ENCODE data around the gene CTNNA2. TPM values are rescaled to one million over a fixed set of nuclear protein-coding genes. Genes with fewer than 3 reads are reported as not detected.

The CTNNA2 gene
- polyA plus RNA-seq, 1 of the 3 experiments (the other 2 are of a cell fraction): 0.30 TPM

- Histone ChIP-seq H3K27ac (ENCODE audit: low read depth in 2 of 2, low read length in 1 of 2) (no peak overlapping the region), H2AFZ (ENCODE audit: low read depth) (no peak overlapping the region), H4K20me1 (ENCODE audit: insufficient read depth) (no peaks in the 10 kb centered on the region), H3K27me3 (ENCODE audit: insufficient read depth) (no peaks in the 10 kb centered on the region), H3K36me3 (replicated peaks in 1 of 2; ENCODE audit: control insufficient read depth in 1 of 2, insufficient read depth in 2 of 2, low read length in 1 of 2) (no peaks in the 10 kb centered on the region), H3F3A (replicated peaks; ENCODE audit: insufficient read depth) (no peaks in the 10 kb centered on the region), H3K9me3 (no peaks in the 10 kb centered on the region), H3K9me2 (no peaks in the 10 kb centered on the region), H3K4me3 (ENCODE audit: low read depth in 2 of 2, low read length in 1 of 2) (no peak overlapping the region), H3K4me2 (no peak overlapping the region), H3K79me2 (ENCODE audit: insufficient read depth) (no peaks in the 10 kb centered on the region), H3K4me1 (ENCODE audit: control insufficient read depth in 1 of 2, insufficient read depth in 2 of 2, low read depth in 1 of 2, low read length in 1 of 2) (peaks cover 0 to 9% of the 10 kb centered on the region in 2 experiments; a peak in 2 of 4 replicates), H3K9ac (no peak overlapping the region)
- POLR2A ChIA-PET: no interaction called here
- CTCF ChIA-PET: interaction anchor here (1.3 kb wide), 1 partner anchor 188 kb away, joined by 3 read pairs; no protein-coding TSS in a partner anchor
- TF ChIP-seq CTCF (IDR thresholded peaks at IDR 0.05) (no peak), GABPA (IDR thresholded peaks at IDR 0.05; ENCODE audit: low read depth) (no peak), EP300 (IDR thresholded peaks at IDR 0.05; ENCODE audit: borderline replicate concordance in 1 of 2, low read depth in 1 of 2, low read length in 1 of 2) (no peak), NRF1 (IDR thresholded peaks at IDR 0.05; ENCODE audit: low read depth, low read length) (no peak), RXRA (IDR thresholded peaks at IDR 0.05; ENCODE audit: borderline replicate concordance, low read depth) (no peak), REST (IDR thresholded peaks at IDR 0.05; ENCODE audit: low read depth, low read length) (no peak), TCF12 (IDR thresholded peaks at IDR 0.05) (no peak), MEF2A (IDR thresholded peaks at IDR 0.05; ENCODE audit: borderline replicate concordance, low read depth) (no peak), TEAD4 (IDR thresholded peaks at IDR 0.05; ENCODE audit: borderline replicate concordance, insufficient read depth) (no peak), USF2 (IDR thresholded peaks at IDR 0.05; ENCODE audit: borderline replicate concordance, low read depth, low read length) (no peak), ELF1 (IDR thresholded peaks at IDR 0.05) (no peak), GATA2 (CRISPR knock-in tag; IDR thresholded peaks at IDR 0.05) (no peak), JUND (IDR thresholded peaks at IDR 0.05) (no peak), POLR2AphosphoS5 (IDR thresholded peaks at IDR 0.05; ENCODE audit: low read depth, low read length) (no peak), MXI1 (IDR thresholded peaks at IDR 0.05; ENCODE audit: low read depth, low read length) (no peak)
- TF ChIP-seq, protein P1, sequence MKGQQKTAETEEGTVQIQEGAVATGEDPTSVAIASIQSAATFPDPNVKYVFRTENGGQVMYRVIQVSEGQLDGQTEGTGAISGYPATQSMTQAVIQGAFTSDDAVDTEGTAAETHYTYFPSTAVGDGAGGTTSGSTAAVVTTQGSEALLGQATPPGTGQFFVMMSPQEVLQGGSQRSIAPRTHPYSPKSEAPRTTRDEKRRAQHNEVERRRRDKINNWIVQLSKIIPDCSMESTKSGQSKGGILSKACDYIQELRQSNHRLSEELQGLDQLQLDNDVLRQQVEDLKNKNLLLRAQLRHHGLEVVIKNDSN (IDR thresholded peaks at IDR 0.05; ENCODE audit: borderline replicate concordance, low read depth): no peak
- DNase-seq: no peak
- 74% methylated on average over 3 of the region's 3 CpGs for WGBS (ENCODE audit: low lambda C conversion rate)
These were observed 963.1 kb downstream of the CTNNA2 start for GRCh38 chr2:80475970-80476369.

All from SK-N-SH (cell line).